GM18505 (cell line): Measurements from ENCODE around the gene KCNQ1.

Experiments used
- ATAC-seq: cut with Tn5 transposase; IDR thresholded peaks from one replicate; pipeline ENCODE4 v1.9.1; 2021; ENCODE audit not compliant: unreplicated experiment
- POLR2A ChIP-seq: IDR thresholded peaks from 4 replicates; pipeline ENCODE4 v1.6.1; 2011; ENCODE audit warnings: borderline replicate concordance; ENCODE audit not compliant: insufficient read depth, insufficient read length; ENCODE audit errors: extremely low read depth

Gene KCNQ1

DNA sequence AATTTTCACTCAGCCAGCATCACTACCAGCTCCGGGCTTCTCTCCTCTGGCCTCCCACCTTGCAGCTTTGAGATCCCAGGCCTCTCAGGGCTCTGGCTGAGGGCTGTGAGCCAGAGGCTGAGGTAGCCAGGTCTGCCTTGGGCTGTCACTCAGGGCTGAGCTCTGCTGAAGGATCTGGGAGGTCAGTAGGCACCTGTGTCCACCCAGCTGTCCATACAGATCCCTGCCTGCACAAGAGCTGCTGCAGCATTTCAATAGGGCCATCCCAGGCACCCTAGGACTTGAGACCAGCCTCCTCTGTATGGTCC is 242.4 kb downstream of the KCNQ1 start:
- TF ChIP-seq POLR2A: no peak
- ATAC-seq: no peak

DNA sequence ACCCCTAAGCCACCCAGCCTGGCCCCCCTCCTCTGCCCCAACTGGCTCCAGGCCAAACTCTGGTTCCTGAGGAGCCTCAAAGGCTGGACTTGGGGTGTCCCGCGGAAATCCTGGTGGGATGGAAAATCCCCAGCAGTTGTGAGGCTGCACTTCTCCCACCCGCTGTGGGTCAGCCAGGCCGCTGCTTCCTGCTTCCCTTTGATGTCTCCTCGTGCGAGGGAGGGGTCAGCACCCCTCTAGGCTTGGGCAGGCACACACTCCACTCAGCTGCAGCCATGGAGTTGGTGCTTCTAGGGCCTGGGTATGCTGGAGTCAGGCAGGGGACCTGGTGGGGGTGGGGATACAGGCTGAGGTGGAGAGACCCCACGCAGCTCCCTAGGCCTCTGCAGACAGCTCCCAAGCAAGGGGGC is 243.0 kb downstream of the KCNQ1 start:
- ATAC-seq: no peak

DNA sequence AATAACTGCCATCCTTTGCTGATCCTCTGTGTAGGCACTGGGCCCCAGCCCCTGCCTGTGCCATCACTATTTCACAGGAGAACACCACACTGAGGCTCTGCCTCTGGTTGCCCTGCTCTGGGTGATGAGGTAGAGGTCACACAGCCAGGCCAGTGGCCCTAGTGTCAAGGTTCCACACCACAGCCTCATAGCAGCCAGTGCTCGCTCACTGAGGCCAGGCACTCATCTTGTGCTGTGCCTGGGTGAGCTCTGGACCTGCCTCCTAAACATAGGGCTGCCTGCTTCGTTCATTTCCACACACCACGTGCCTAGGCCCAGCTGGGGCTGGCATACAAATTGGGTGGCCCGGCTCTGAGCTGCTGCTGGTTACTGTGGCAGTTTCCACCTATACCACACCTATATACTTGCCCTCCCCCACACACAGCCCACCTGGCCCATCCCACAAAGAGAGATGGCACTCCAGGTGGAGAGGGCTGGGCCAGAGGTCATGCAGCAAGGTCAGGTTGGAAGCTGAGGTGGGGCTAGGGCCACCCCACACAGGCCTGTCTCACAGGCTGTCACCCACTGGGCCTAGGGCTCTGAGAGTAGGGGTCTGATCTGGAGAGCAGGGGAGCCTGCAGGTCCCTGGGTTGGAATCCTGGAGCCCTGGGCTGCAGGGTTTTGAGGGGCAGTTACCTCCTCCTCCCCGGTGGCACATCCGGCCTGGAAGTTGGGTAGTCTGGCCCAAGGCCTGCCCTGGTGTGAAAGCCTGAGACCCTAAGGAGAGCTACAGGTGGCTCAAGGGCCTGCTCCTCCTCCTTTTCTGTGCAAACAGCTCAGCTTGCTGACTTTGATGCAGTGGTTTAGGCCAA is 243.8 kb downstream of the KCNQ1 start:
- no peak for ATAC-seq
- TF ChIP-seq POLR2A: no peak

More for the DNA sequence above, 243.0 kb downstream of the KCNQ1 start:
- no peak for TF ChIP-seq POLR2A

DNA sequence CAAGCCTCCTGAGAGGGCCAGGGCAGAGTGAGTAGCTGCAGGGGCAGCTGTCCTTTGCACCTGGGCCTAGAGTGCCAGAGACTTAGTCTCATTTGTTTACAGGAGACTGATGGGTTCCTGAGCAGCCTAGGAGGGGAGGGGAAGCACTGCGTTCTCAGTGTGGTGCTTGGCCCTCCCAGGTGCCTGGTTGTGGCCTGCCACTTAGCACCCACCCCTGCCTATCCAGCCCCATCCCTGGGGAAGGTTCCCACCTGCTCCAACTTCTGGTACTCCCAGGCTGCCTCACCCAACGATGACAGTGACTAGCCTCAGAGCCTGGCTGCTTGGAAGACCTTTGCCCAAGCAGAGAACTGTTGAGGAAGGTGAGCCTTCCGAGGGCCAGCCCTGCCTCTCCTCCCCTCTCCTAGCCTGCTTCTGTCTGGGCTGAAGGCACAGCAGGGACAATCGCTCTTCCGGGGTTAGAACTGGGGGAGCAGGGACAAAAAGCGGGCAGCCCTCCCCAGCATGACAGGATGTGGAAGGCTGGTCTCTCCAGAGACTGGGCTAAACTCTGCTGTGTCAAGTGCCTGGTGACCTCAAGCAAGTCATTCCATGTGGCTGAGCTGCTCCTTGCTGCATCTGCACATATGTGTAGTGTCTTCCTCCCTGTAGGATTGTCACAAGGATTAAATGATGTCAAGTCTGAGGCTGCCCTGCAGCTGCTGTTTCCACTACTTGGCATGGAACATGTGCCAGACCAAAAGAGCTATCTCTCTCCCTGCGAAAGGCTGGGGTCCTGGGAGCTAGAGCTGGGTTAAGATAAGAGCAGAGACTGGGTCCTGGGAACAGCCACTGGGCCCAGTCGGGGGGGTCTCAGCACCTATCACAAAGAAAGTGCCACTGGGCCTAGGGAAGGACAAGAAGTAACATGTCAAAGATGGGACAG is 245.1 kb downstream of the KCNQ1 start:
- no peak for TF ChIP-seq POLR2A
- ATAC-seq: no peak

DNA sequence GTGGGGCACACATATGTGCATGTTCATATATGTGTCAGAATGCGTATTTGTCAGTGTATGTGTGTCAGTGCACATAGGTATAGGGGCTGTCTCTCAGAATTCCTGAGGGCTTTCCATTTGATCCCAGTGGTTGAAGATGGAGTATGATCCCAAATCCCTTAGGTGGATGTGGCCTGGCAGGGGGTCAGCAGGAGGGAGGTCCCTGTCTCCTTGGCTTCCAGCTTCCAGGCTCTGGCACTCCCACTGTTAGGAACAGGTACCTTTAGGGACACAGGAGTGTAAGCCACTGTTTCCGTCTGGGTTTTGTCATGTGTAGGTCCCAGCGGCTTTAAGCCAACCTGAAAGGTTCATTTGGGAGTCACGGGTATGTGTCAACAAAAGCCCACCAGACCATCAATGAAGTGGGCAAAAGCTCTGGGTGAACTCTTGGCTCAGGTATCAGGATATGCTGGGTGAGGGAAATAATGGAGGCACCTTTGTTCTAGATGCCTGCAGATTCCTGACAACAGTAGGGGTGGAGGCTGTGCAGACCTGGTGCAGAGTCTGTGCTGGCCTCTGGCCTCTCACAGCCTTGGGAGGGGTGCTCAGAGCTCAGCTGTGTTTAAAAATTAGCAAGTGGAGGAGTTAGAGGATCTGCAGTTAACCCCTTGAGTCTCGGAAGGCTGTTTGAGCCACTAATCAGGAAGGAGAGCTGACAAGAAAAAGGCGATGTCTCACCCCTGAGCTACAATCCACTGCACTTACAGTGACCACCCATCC is 246.0 kb downstream of the KCNQ1 start:
- no peak for TF ChIP-seq POLR2A
- ATAC-seq: no peak

DNA sequence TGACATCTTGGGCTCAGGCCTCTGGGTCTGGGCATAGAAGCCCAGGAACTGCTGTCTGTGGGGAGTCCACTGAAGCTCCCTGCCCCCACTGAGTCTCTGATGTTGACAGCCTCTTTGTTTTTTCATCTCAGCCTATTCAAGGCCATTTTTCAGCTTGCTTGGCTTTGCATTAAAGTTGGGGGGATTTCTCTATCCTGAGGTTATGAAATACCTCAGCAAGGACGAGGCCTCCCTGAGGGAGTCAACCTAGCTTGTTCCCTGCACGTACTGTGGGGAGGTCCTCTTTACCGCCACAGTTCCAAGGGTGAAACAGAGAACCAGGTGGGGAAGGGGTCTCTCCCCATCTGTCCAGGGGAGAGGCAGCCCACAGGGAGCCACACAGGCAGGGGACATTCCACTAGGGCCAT is 246.6 kb downstream of the KCNQ1 start:
- TF ChIP-seq POLR2A: no peak
- no peak for ATAC-seq

DNA sequence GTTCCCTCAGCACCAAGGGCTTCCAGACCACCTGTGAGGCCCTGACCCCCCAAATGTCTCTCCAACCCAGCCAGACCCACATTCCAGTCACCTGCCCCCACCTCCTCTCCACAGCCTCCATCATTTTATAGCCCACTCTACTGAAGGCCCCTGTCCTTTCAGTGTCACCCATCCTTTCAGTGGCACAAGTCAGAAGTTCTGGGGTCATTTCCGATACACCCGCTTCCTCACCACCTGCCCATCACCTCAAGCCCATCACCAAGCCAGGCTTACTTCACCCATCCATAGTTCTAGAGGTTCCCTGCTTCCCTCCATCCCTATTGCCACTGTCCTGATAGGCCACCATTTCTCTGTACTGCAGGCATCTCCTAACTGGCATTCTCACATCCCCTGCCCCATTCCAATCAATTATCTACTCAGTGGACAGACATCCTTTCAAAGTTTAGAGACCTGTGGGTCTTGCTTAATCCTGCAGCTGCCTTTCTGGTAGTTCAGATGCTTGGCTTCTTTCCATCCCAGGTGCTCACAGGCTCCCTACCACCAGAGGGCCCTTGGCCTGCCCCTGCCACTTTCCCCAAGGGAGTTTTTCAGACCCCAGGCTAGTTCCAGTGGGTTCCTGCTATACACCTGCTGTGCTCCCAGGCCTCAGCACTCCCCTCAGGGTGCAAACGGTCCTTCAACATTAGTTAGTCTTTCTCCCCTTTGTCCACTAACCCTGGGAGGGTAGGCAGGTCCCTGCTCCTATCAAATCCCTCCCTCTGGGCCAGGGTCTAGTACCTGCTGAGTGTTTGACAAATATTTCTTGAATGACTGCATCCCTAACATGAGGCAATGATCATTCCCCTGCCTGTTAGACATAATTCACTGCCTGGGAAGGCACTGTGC is 247.4 kb downstream of the KCNQ1 start:
- ATAC-seq: no peak
- no peak for TF ChIP-seq POLR2A

DNA sequence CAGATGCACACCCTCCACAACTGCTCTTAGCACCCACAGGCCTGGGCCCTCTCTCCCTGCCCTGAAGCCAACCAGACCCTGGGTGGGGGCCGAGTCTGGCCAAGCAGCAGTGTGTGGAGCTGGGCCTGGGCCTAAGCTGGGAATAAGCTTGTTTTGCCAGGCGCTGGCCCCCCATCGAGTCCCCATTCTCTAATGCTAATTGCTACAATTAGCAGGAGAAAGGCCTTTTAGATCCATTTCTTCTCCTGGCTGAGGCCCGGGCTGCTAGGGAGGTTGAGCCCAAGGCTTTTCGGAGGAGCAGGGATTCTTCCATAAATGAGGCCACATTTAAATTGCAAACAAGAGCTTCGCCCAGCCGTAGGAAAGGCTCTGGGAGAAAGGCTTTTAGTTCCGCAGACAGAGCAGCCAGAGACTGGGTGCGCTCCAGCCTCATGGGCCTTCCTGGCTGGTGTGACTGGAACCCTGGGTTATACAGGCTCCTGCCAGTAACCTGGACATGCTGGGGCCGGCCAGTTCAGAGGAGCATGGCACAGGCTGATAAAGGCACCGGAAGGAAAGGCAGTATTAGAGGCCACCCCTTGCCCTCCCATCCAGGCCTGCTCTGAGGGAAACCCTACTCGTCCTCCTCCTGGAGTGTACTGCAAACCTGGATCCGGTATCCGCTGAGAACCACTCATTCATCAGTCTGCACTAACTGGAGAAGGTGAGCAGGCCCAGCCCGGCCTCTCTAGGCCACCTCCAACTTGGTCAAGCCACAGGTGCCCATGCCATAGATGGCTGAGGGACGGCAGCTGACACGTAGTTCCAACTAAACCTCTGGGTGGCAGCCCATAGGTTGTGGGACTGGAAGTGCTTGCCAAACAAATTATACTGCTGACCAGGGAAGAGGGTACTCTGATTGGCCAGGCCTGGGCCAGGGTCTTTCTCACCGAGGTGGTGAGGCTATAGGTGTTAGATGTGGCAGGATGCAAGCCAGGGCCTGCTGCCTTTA is 248.8 kb downstream of the KCNQ1 start:
- TF ChIP-seq POLR2A: no peak
- no peak for ATAC-seq

DNA sequence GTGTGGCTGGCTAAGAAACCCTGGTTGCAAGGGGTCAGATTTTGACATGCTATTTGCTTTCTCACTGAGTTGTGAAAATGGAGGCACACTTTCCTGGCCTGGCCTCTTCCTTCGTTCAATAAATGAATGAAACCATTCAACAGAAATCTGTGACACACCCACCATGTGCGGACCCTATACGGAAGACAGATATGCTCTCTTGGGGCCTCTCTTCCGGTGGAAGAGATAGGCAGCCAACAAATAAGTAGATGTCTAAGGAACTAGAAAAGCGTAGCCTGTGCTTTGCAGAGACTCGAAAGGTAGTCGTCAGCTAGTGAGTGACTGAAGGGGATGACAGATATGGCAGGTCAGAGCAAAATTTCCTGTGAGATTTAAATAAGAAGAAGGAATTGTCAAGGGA is 249.7 kb downstream of the KCNQ1 start:
- no peak for TF ChIP-seq POLR2A
- ATAC-seq: no peak

DNA sequence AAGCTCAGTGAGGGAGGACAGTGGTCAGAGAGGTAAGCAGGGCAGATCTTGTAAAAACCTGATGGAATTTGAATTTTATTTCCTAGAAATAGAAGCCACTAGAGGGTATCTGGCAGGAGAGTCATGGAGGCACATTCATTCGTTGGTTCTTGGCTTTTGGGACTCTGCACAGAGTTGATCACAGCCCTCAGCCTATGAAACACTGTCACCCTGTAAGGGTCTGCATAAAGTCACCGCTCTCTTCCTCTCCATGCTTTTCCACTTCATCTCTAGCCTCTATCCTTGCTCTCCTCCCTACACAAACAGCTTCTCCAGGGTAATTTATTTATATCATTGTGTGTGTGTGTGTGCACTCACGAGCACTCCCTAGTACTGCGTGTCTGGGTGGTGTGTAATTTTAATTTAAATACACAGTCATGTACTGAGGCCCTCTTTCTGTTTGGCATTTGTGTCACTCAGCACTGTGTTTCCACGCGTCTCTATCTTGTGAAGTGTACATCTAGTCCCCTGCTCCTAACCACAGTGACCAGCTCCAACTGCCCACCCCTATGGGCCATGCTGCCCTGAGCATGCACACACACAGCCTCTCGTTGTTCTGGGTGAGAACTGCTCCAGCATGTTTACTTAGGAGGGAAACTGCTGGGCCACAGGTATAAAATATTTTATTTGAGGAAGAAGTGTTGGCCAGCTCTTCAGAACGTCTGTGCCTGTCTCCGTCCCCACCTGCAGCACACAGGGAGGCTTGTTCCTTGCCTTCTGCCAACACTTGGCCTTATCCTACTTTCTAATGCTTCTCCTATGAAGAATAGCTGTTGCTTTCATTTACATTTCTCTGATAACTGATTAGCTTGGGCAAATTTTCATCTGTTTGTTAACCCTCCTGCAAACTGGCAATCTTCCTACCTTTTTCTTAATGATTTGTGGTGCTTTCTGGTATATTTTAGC is 250.5 kb downstream of the KCNQ1 start:
- ATAC-seq: no peak
- no peak for TF ChIP-seq POLR2A
